SK-N-SH (cell line): ENCODE data around the gene RAD51B. TPM values are rescaled to one million over a fixed set of nuclear protein-coding genes. Genes with fewer than 3 reads are reported as not detected.

ENCODE experiments used
- CTCF ChIA-PET: fragments of 300-600, 350-600 bp; formaldehyde crosslinking; extraction: SDS; loops from one replicate; lab custom pipeline; 2021; lab: Yijun Ruan, JAX
- POLR2A ChIA-PET: fragments of 350-600 bp; sonication (Branson Sonifier 250); formaldehyde crosslinking; extraction: SDS; loops from one replicate; lab custom pipeline; 2020; ENCODE audit warnings: antibody characterized with exemption, inconsistent platforms; lab: Yijun Ruan, JAX
- DNase-seq: peaks from one replicate; pipeline ENCODE4 v3.0.0; 2012
- H2AFZ ChIP-seq: fragments of 200-600 bp; sonication (generic); 2 replicates; pipeline ENCODE4 v1.8.1; 2016; ENCODE audit warnings: antibody characterized with exemption, mild to moderate bottlenecking, low read depth
- H3F3A ChIP-seq: fragments of 200-600 bp; sonication (generic); replicated peaks from 2 replicates; pipeline ENCODE3; 2016; ENCODE audit warnings: antibody characterized with exemption, mild to moderate bottlenecking; ENCODE audit not compliant: insufficient read depth
- H3K27ac ChIP-seq, 2 experiments: fragments of 200-500 bp in 1 of 2; fragments of 200-600 bp in 1 of 2; sonication (Bioruptor generic) in 1 of 2; sonication (generic), shearing (Covaris generic) in 1 of 2; 2 replicates each; pipeline versions ENCODE4 v1.5.1 to v1.6.1; 2014 to 2016; ENCODE audit warnings: low read depth in 2 of 2, inconsistent platforms in 1 of 2, low read length in 1 of 2, mild to moderate bottlenecking in 1 of 2, mixed read lengths in 1 of 2
- H3K27me3 ChIP-seq: fragments of 200-600 bp; sonication (generic), shearing (Covaris generic); 2 replicates; pipeline ENCODE4 v1.6.1; 2016; ENCODE audit warnings: mixed run types; ENCODE audit not compliant: insufficient read depth
- H3K36me3 ChIP-seq, 2 experiments: fragments of 200-500 bp in 1 of 2; fragments of 200-600 bp in 1 of 2; sonication (Bioruptor generic) in 1 of 2; sonication (generic) in 1 of 2; replicated peaks in 1 of 2; 2 replicates each; pipeline versions ENCODE3 to v1.5.1; 2014 to 2016; ENCODE audit warnings: low read length in 1 of 2, mild to moderate bottlenecking in 1 of 2; ENCODE audit not compliant: insufficient read depth in 2 of 2, control insufficient read depth in 1 of 2
- H3K4me1 ChIP-seq, 2 experiments: fragments of 200-500 bp in 1 of 2; fragments of 200-600 bp in 1 of 2; sonication (Bioruptor generic) in 1 of 2; sonication (generic), shearing (Covaris generic) in 1 of 2; 2 replicates each; pipeline versions ENCODE4 v1.5.1 to v1.6.1; 2014 to 2016; ENCODE audit warnings: low read depth in 1 of 2, low read length in 1 of 2, mixed run types in 1 of 2; ENCODE audit not compliant: insufficient read depth in 2 of 2, control insufficient read depth in 1 of 2
- H3K4me2 ChIP-seq: fragments of 200-600 bp; sonication (generic), shearing (Covaris generic); 2 replicates; pipeline ENCODE4 v1.6.1; 2017; ENCODE audit warnings: mixed run types
- H3K4me3 ChIP-seq, 2 experiments: fragments of 200-500 bp in 1 of 2; fragments of 200-600 bp in 1 of 2; sonication (Bioruptor generic) in 1 of 2; sonication (generic), shearing (Covaris generic) in 1 of 2; 2 replicates each; pipeline versions ENCODE4 v1.5.1 to v1.8.1; 2014 to 2016; ENCODE audit warnings: low read depth in 2 of 2, inconsistent platforms in 1 of 2, low read length in 1 of 2, mild to moderate bottlenecking in 1 of 2, mixed read lengths in 1 of 2, moderate library complexity in 1 of 2
- H3K79me2 ChIP-seq: fragments of 200-600 bp; sonication (generic); 2 replicates; pipeline ENCODE4 v1.8.1; 2017; ENCODE audit warnings: mild to moderate bottlenecking; ENCODE audit not compliant: insufficient read depth
- H3K9ac ChIP-seq: fragments of 200-600 bp; sonication (generic); 2 replicates; pipeline ENCODE4 v1.6.1; 2017; ENCODE audit warnings: mixed run types
- H3K9me2 ChIP-seq: fragments of 200-600 bp; sonication (generic); 2 replicates; pipeline ENCODE4 v1.6.1; 2017; ENCODE audit warnings: mixed run types
- H3K9me3 ChIP-seq: fragments of 200-600 bp; sonication (generic); 2 replicates; pipeline ENCODE4 v1.6.1; 2017; ENCODE audit warnings: mixed run types, mild to moderate bottlenecking, moderate library complexity
- H4K20me1 ChIP-seq: fragments of 200-600 bp; sonication (generic); 2 replicates; pipeline ENCODE4 v1.6.1; 2017; ENCODE audit warnings: mild to moderate bottlenecking, mixed run types; ENCODE audit not compliant: insufficient read depth
- ELF1 ChIP-seq: IDR thresholded peaks from 2 replicates; pipeline ENCODE4 v1.4.0; 2012
- EZH2phosphoT487 ChIP-seq: fragments of 200-600 bp; sonication (generic); IDR thresholded peaks from 2 replicates; pipeline ENCODE4 v1.6.1; 2017; ENCODE audit warnings: low read depth, mixed run types, mild to moderate bottlenecking, antibody characterized with exemption, moderate library complexity, borderline replicate concordance
- FOSL2 ChIP-seq: IDR thresholded peaks from 2 replicates; pipeline ENCODE4 v1.4.0; 2012; ENCODE audit warnings: low read depth, mild to moderate bottlenecking, moderate library complexity, borderline replicate concordance
- FOXJ3 ChIP-seq: sonication (generic); formaldehyde crosslinking; IDR thresholded peaks from 2 replicates; pipeline ENCODE4 v1.5.1; 2020; ENCODE audit warnings: mild to moderate bottlenecking, missing genetic modification reagents
- FOXM1 ChIP-seq: IDR thresholded peaks from 2 replicates; pipeline ENCODE4 v1.4.0; 2012; ENCODE audit warnings: low read depth, mild to moderate bottlenecking
- GATA2 ChIP-seq: sonication (generic); formaldehyde crosslinking; IDR thresholded peaks from 2 replicates; pipeline ENCODE4 v1.5.0; 2020; ENCODE audit warnings: mild to moderate bottlenecking, missing genetic modification reagents
- IRF3 ChIP-seq: fragments of 150-350 bp; IDR thresholded peaks from 2 replicates; pipeline ENCODE4 v1.6.1; 2016; ENCODE audit warnings: mild to moderate bottlenecking, low read depth, low read length
- JUND ChIP-seq: IDR thresholded peaks from 2 replicates; pipeline ENCODE4 v1.4.0; 2012
- MEF2A ChIP-seq: IDR thresholded peaks from 2 replicates; pipeline ENCODE4 v1.4.0; 2012; ENCODE audit warnings: low read depth, borderline replicate concordance
- MXI1 ChIP-seq: IDR thresholded peaks from 2 replicates; pipeline ENCODE4 v1.6.1; 2012; ENCODE audit warnings: mild to moderate bottlenecking, low read depth, low read length, improper control_type of control experiment
- NRF1 ChIP-seq: IDR thresholded peaks from 2 replicates; pipeline ENCODE4 v1.6.1; 2012; ENCODE audit warnings: low read depth, mild to moderate bottlenecking, low read length
- PBX3 ChIP-seq: IDR thresholded peaks from 2 replicates; pipeline ENCODE4; 2012
- POLR2AphosphoS5 ChIP-seq: IDR thresholded peaks from 2 replicates; pipeline ENCODE4 v1.6.1; 2012; ENCODE audit warnings: low read depth, low read length
- RAD21 ChIP-seq: IDR thresholded peaks from 2 replicates; pipeline ENCODE4 v1.6.1; 2012; ENCODE audit warnings: mild to moderate bottlenecking, low read length
- REST ChIP-seq: IDR thresholded peaks from 2 replicates; pipeline ENCODE4 v1.6.1; 2012; ENCODE audit warnings: mild to moderate bottlenecking, low read depth, low read length, moderate library complexity
- TAF1 ChIP-seq: IDR thresholded peaks from 2 replicates; pipeline ENCODE4 v1.6.1; 2012; ENCODE audit warnings: low read depth, mild to moderate bottlenecking, low read length, moderate library complexity, borderline replicate concordance
- USF1 ChIP-seq: IDR thresholded peaks from 2 replicates; pipeline ENCODE4 v1.4.0; 2012; ENCODE audit warnings: low read depth, borderline replicate concordance
- USF2 ChIP-seq: fragments of 150-350 bp; IDR thresholded peaks from 2 replicates; pipeline ENCODE4 v1.6.1; 2017; ENCODE audit warnings: antibody characterized with exemption, low read length, low read depth, borderline replicate concordance
- YY1 ChIP-seq: IDR thresholded peaks from 2 replicates; pipeline ENCODE4 v1.4.0; 2012; ENCODE audit warnings: low read depth, mild to moderate bottlenecking
- ZBTB33 ChIP-seq: IDR thresholded peaks from 2 replicates; pipeline ENCODE4 v1.4.0; 2012; ENCODE audit warnings: low read depth, borderline replicate concordance
- WGBS: methylation state at CpG from one replicate; pipeline ENCODE4 v1.1.6; 2017; ENCODE audit warnings: low lambda C conversion rate; 5-methylcytosine and 5-hydroxymethylcytosine counted together
- polyA plus RNA-seq, 3 experiments: library from polyadenylated mRNA; depleted of rRNA; stranded (reverse); fragments of >200 nt; gene quantifications; 2 replicates each; pipeline ENCODE4 v1.2.3, GENCODE V29; 2012

Gene RAD51B
- polyA plus RNA-seq, 1 of the 3 experiments (the other 2 are of a cell fraction), result 6.0 TPM

- Histone ChIP-seq H2AFZ (no peak overlapping the region), H3F3A (no peaks in the 10 kb centered on the region), H3K79me2 (no peaks in the 10 kb centered on the region), H3K4me1 (peaks cover 0 to 13% of the 10 kb centered on the region in 2 experiments; a peak in 2 of 4 replicates), H3K36me3 (no peaks in the 10 kb centered on the region), H3K9me2 (no peaks in the 10 kb centered on the region), H3K27me3 (no peaks in the 10 kb centered on the region), H3K4me2 (no peak overlapping the region), H4K20me1 (no peaks in the 10 kb centered on the region), H3K9ac (no peak overlapping the region), H3K4me3 (no peak overlapping the region), H3K9me3 (no peaks in the 10 kb centered on the region), H3K27ac (no peak overlapping the region)
- WGBS, result 96% methylated on average over 6 of the region's 6 CpGs
- ChIA-PET CTCF (no interaction called here), POLR2A (no interaction called here)
- TF ChIP-seq MEF2A (no peak), REST (no peak), MXI1 (no peak), TAF1 (no peak), IRF3 (no peak), PBX3 (no peak), RAD21 (no peak), JUND (no peak), ZBTB33 (no peak), ELF1 (no peak), USF2 (no peak), FOSL2 (no peak), EZH2phosphoT487 (no peak), NRF1 (no peak), FOXJ3 (CRISPR knock-in tag) (no peak), POLR2AphosphoS5 (no peak), GATA2 (CRISPR knock-in tag) (no peak), YY1 (no peak), FOXM1 (no peak), USF1 (no peak)
- no peak for DNase-seq
Observed at GRCh38 chr14:68752271-68753006, 932.9 kb downstream of the RAD51B start.
